GM08714 (cell line): ENCODE data around the gene DCP1A.
"Not testable (repeated sequence)": the region's sequence is repeated elsewhere in the genome, so short reads cannot be mapped to it uniquely, and the experiment has no call there.

Experiments used
- H3K4me3 ChIP-seq: fragments of 200-500 bp; sonication (Bioruptor generic); 2 replicates; pipeline ENCODE4 v1.5.1; 2014; ENCODE audit warnings: mild to moderate bottlenecking, low read length, inconsistent platforms
- ZNF274 ChIP-seq: IDR thresholded peaks from 2 replicates; pipeline ENCODE4 v1.6.1; 2012; ENCODE audit warnings: mild to moderate bottlenecking, low read depth, low read length

The DCP1A gene

GRCh38 chr3:53346922-53347260 is 452 bp downstream of the DCP1A start:
- H3K4me3 ChIP-seq = peak overlapping the region; percentile 96
- TF ChIP-seq ZNF274 = no peak

DNA sequence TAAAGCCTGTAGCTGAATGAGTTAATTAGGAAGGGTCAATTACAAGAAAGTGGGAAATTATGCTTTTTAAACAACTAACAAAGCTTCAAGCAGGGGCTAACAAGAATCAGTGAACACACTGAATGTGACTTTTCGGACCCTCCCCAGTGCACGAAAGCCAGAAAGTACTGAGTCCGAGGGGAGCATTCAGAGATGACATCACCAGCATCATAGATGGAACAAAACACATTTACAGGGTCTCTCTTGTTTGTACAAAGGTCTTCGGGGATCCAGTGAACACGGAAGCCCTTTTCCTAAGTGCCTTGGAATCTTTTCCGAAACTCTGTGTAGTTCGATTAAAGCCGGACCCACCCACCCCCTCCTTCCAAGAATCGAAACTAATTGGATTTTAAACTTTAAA is 829 bp downstream of the DCP1A start:
- peak overlapping the region; percentile 96 for H3K4me3 ChIP-seq
- no peak for TF ChIP-seq ZNF274

DNA sequence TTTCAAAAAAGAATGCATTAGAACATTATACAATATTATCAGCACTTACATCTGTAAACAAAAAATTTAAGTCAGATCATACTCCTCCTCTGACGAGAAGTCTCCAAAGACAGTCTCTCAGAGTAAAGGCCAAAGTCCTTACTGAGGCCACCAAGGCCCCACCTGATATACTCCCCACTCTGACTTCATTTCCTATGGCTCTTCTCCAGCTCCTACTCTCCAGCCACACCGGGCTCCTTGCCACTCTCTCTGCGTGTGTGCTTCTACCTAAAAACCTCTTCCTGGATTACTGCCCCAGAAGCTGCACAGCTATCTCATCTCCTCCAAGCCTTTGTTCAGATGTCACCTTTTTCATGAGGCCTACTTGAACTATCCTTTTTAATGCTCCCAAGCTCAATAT is 5.0 kb downstream of the DCP1A start:
- no peak for TF ChIP-seq ZNF274

GRCh38 chr3:53337167-53337940 is 10.0 kb downstream of the DCP1A start:
- no peak for TF ChIP-seq ZNF274
- H3K4me3 ChIP-seq = no peak overlapping the region

More for the DNA sequence above, 5.0 kb downstream of the DCP1A start:
- no peak overlapping the region for H3K4me3 ChIP-seq

DNA sequence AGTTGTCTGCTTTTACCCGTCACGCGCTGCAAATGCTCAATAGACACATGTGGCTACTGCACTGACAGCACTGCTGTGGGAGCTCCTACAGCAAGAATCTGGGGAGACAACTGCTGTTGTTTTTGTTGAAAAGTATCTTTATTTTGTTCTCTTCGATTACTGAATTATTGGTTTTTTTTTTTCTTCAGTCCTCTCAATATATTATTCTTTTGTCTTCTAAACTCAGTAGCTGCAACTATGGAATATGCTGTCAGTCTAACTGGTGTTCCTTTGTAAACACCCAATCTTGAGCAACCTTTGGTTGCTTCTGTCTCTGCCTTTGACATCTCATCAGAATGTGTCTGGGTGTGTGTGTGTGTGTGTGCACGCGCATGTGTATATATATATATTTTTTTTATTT is 12.6 kb downstream of the DCP1A start:
- TF ChIP-seq ZNF274 = no peak
- no peak overlapping the region for H3K4me3 ChIP-seq

- H3K4me3 ChIP-seq = no peak overlapping the region
- TF ChIP-seq ZNF274 = no peak
Measured at GRCh38 chr3:53331871-53332270, 15.5 kb downstream of the DCP1A start.

- no peak for TF ChIP-seq ZNF274
- no peak overlapping the region for H3K4me3 ChIP-seq
Measured at GRCh38 chr3:53329897-53330296, 17.4 kb downstream of the DCP1A start.

DNA sequence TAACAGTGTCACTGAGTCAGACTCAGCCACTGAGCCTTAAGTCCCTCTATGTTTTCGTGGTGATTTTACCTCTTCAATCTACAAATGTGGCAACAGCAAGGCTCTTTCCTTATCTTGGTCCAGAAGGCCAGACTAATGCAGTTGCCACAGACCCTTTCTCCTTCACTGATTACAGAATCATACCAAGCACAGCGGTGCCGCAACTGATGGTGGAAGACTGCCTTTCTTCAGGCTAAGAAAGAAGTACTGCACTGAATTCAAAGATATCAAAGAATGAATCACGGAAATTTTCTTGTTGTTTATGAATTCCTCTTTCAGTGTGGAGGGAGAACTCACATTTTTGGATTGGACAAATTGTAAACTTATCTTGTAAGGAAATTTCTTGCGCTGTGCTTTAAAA is 18.6 kb downstream of the DCP1A start:
- no peak overlapping the region for H3K4me3 ChIP-seq
- no peak for TF ChIP-seq ZNF274

GRCh38 chr3:53327986-53328385 is 19.4 kb downstream of the DCP1A start:
- H3K4me3 ChIP-seq = not testable (repeated sequence)

- TF ChIP-seq ZNF274 = no peak
- no peak overlapping the region for H3K4me3 ChIP-seq
Measured at GRCh38 chr3:53324105-53324504, 23.2 kb downstream of the DCP1A start.

- no peak for TF ChIP-seq ZNF274
- H3K4me3 ChIP-seq = no peak overlapping the region
Measured at GRCh38 chr3:53320697-53321096, 26.6 kb downstream of the DCP1A start.

GRCh38 chr3:53318522-53318921 is 28.8 kb downstream of the DCP1A start:
- H3K4me3 ChIP-seq = no peak overlapping the region
- TF ChIP-seq ZNF274 = no peak

DNA sequence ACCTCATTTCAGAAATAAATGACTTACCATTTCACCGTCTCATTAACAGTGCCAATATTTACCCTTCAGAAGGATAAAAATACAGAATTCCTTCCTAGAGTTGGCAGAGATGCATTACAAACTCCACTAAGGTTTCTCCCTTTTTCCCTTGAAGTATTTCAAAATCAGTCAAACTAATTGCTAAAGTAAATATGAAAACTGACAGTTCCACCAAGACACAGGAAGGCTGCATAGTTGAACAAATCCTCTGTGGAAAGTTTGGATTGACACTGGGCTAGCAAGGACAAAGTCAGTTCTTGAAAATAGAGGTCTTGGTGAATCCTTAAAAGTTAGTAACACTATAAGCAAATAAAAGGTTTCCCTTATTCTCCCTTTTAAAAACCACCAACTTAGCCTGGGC is 34.5 kb downstream of the DCP1A start:
- H3K4me3 ChIP-seq = no peak overlapping the region
- TF ChIP-seq ZNF274 = no peak

DNA sequence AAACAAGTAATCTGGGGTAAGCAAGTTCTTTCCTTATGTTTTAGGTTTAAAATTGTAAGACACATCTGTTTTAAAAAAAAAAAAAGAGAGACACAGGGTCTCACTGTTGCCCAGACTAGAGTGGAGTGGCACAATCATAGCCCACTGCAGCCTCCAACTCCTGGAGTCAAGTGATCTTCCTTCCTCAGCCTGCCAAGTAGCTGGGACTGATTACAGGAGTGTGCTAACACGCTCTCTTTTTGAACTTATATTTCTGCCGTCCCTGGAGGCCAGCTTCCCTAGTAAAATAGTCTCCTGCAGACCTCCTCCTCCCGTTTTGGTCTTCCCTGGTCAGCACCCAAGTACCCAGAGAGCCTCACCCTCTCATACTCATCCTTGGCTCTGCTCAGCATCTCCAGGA is 35.5 kb downstream of the DCP1A start:
- TF ChIP-seq ZNF274 = no peak
- no peak overlapping the region for H3K4me3 ChIP-seq

GRCh38 chr3:53303957-53304356 is 43.4 kb downstream of the DCP1A start:
- no peak overlapping the region for H3K4me3 ChIP-seq
- TF ChIP-seq ZNF274 = no peak

DNA sequence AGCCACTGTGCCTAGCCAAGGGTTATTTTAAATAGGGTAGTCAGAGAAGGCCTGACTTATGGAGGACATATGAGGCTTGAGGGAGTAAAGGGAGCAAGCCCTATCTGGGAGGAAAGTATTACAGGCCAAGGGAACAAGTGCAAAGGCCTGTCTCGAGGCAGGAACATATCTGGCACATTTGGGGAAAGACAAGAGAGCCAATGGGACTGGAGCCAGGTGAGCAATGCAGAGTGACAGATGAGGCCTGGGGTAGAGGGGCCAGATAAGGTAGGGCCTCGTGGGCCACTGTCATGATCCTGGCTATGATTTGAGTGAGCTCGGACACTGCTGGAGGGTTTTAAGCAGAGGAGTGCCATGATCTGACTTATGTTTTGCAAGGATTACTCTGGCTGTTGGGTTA is 43.8 kb downstream of the DCP1A start:
- TF ChIP-seq ZNF274 = no peak
- H3K4me3 ChIP-seq = no peak overlapping the region
